ENCODE data around the gene HEXD.

HEXD gene

DNA sequence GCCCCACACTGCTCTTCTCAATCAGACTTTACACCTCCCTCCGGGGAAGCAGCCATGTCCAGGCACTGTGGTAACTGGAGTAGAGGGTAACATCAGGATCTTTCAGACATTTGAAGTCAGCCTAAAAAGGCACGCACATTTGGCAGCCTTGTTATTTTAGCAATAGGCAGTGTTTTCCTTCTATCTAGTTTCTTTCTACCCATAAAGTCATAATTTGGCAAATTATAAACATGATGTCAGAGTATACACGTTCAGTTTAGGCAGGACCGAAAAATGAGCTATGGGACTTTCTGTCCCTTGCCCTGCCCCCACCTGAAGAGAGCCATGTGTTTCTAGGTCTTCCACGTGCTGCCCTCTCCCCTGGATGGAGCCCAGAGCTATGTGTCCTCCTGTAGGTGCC is 61.5 kb downstream of the HEXD start:
- no peak overlapping the region for H3K4me3 ChIP-seq (ENCODE audit: low read depth, low read length)
- DNase-seq (ENCODE audit: low read depth), result no peak
- TF ChIP-seq, protein P1, sequence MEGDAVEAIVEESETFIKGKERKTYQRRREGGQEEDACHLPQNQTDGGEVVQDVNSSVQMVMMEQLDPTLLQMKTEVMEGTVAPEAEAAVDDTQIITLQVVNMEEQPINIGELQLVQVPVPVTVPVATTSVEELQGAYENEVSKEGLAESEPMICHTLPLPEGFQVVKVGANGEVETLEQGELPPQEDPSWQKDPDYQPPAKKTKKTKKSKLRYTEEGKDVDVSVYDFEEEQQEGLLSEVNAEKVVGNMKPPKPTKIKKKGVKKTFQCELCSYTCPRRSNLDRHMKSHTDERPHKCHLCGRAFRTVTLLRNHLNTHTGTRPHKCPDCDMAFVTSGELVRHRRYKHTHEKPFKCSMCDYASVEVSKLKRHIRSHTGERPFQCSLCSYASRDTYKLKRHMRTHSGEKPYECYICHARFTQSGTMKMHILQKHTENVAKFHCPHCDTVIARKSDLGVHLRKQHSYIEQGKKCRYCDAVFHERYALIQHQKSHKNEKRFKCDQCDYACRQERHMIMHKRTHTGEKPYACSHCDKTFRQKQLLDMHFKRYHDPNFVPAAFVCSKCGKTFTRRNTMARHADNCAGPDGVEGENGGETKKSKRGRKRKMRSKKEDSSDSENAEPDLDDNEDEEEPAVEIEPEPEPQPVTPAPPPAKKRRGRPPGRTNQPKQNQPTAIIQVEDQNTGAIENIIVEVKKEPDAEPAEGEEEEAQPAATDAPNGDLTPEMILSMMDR (conservative IDR thresholded peaks at IDR 0.05; ENCODE audit: low read depth, low read length), result no peak

DNA sequence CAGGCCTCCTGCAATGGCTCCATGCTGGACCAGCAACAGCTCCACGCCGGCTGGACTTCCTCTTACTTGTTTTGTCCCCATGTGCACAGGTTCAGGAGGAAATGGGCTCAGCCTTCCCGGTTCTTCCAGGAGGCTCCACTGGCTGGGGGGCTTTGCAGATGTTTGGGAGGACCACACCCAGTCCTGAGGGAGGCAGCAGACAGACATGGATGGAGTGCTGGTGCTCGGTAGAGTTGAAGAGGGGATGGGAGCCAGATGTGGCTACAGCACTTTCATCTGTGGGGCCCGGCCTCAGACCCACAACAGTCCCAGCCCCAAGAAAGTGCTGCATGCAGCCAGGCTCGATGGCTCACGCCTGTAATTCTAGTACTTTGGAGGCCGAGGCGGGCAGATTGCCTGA is 62.2 kb downstream of the HEXD start:
- TF ChIP-seq, protein P1 (conservative IDR thresholded peaks at IDR 0.05; ENCODE audit: low read depth, low read length), result no peak

DNA sequence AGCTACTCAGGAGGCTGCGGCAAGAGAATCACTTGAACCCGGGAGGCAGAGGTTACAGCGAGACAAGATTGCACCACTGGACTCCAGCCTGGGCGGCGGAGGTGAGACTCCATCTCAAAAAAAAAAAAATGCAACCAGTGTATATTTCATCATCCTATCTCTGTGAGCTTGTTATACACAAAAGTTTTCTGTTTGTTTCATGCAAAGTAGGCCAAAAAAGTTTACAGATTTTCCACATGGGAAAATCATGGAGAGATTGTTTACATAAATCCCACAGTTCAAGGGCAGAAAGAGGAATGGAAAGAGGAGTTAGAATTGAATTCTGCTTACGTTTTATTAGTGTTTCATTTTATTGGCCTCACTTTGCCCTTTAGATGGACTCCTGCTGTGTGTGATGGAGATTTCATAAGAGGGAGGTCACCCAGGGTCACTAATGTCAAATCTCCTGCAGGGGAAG is 65.1 kb downstream of the HEXD start:
- H3K4me3 ChIP-seq (ENCODE audit: low read depth, low read length), result no peak overlapping the region
- TF ChIP-seq, protein P1 (conservative IDR thresholded peaks at IDR 0.05; ENCODE audit: low read depth, low read length), result no peak
- no peak for DNase-seq (ENCODE audit: low read depth)

More for the DNA sequence above, 62.2 kb downstream of the HEXD start:
- no peak overlapping the region for H3K4me3 ChIP-seq (ENCODE audit: low read depth, low read length)
- DNase-seq (ENCODE audit: low read depth), result no peak

DNA sequence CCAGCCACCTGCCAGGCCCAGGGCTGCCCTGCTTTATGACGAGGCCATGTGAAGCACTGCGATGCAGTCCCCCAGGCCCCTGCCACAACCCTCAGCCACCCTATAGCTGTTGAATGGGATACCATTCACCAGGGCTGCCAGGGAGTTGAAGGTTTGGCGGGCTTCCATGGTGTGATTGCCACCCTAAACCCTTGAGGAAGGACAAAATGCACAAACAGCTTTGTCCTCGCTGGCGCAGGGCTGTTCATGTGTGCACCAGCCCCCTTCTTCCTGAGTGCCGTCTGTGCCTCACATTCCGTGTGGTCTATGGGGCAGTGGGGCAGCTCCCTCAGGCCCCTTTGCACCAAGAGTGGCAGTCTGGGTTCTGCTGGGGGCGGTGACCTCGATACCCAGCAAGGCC is 65.7 kb downstream of the HEXD start:
- H3K4me3 ChIP-seq (ENCODE audit: low read depth, low read length), result no peak overlapping the region
- TF ChIP-seq, protein P1 (conservative IDR thresholded peaks at IDR 0.05; ENCODE audit: low read depth, low read length), result no peak
- DNase-seq (ENCODE audit: low read depth), result no peak

DNA sequence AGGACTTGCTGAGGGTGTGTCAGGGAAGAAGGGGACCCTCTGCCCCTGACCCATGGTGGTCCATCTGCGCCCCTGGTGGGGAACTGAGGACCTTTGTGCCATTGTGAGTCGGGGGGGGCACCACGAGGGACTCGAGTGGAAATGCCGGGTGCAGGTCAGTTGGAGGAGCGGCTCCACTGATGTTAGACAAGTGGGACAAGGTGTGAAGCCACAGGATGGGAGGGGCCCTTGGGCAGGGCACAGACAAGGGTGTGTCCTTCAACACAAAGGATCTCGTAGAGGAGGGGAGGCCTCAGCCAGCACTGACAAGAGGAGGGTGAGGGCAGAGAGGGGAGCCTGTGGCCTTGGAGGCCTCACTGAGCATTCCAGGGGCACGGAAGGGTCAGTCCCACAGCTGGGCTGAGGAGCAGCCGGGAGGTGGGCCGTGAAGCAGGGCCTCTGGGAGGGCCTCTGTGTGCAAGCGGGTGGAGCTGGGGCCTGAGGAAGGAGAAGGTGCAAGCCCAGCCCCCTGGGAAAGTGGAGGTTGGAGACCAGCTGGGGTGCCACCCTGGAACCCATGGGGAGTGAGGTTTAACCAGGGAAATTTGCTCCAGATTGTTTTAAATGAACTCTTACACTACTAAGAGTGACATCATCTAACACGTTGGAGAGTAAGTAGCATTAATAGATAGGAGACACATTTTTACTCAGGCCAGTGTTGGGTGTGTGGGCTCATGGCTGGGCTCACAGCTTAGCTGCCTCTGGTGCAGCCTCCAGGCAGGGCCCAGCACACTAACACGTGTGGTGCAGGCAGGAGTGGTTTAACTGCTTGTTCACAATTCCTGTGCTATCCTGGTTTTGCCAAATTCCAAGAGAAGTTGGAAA is 68.3 kb downstream of the HEXD start:
- no peak overlapping the region for H3K4me3 ChIP-seq (ENCODE audit: low read depth, low read length)
- no peak for DNase-seq (ENCODE audit: low read depth)

DNA sequence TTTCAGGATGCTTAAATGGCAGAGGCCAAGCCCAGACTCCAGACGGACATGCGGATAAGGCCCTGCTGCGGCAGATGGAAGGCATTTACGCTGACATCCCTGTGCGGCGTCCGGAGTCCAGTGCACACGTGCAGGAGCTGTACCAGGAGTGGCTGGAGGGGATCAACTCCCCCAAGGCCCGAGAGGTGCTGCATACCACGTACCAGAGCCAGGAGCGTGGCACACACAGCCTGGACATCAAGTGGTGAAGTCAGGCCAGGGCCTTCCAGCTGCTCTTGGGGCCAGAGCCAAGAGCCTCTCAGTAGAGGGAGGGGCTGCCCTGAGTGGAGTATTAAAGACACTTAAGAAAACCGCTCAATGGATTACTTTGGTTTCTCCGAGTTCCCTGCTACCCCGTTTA is 69.8 kb downstream of the HEXD start:
- DNase-seq (ENCODE audit: low read depth), result no peak
- H3K4me3 ChIP-seq (ENCODE audit: low read depth, low read length), result no peak overlapping the region
- TF ChIP-seq, protein P1 (conservative IDR thresholded peaks at IDR 0.05; ENCODE audit: low read depth, low read length), result no peak

More for the DNA sequence above, 68.3 kb downstream of the HEXD start:
- TF ChIP-seq, protein P1 (conservative IDR thresholded peaks at IDR 0.05; ENCODE audit: low read depth, low read length), result no peak

DNA sequence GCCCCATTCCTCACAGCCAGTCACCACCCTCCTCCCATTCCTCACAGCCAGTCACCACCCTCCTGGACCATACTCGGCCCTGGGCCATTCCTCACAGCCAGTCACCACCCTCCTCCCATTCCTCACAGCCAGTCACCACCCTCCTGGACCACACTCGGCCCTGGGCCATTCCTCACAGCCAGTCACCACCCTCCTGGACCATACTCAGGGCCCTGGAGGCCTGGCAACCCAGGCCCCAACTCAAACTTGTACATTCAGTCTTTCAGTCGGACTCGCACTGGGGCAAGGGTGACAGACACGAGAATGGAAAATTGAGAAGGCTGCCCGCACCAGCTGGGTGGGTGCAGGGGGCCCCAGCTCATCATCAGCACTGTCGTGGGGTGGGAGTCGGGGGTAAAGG is 71.0 kb downstream of the HEXD start:
- TF ChIP-seq, protein P1 (conservative IDR thresholded peaks at IDR 0.05; ENCODE audit: low read depth, low read length), result no peak
- H3K4me3 ChIP-seq (ENCODE audit: low read depth, low read length), result no peak overlapping the region
- DNase-seq (ENCODE audit: low read depth), result no peak

Data from choroid plexus epithelial cell (primary cell).